Smooth muscle cell (in vitro differentiated cells): ENCODE measurements around the gene SLC25A13. TPM values are rescaled to one million over a fixed set of nuclear protein-coding genes. Genes with fewer than 3 reads are reported as not detected.
"Not testable (repeated sequence)": the region's sequence is repeated elsewhere in the genome, so short reads cannot be mapped to it uniquely, and the experiment has no call there.

Source experiments
- DNase-seq: peaks from one replicate; lab custom pipeline; 2025; ENCODE audit not compliant: unreplicated experiment; lab: John Stamatoyannopoulos, UW
- H2AFZ ChIP-seq: fragments of 200-600 bp; sonication (generic); 2 replicates; pipeline ENCODE4 v1.6.0; 2016; ENCODE audit warnings: antibody characterized with exemption, low read depth, mild to moderate bottlenecking
- H3F3A ChIP-seq: fragments of 200-600 bp; sonication (generic); 2 replicates; pipeline ENCODE4 v1.6.0; 2017; ENCODE audit warnings: antibody characterized with exemption, low read depth
- H3K27ac ChIP-seq: fragments of 200-600 bp; sonication (generic); 2 replicates; pipeline ENCODE4 v1.5.1; 2016; ENCODE audit warnings: low read depth, mild to moderate bottlenecking
- H3K27me3 ChIP-seq: fragments of 200-600 bp; sonication (generic); 2 replicates; pipeline ENCODE4 v1.6.1; 2016; ENCODE audit warnings: low read depth, mild to moderate bottlenecking
- H3K36me3 ChIP-seq: fragments of 200-600 bp; sonication (generic); 2 replicates; pipeline ENCODE4 v1.5.1; 2016; ENCODE audit warnings: low read depth
- H3K4me1 ChIP-seq: fragments of 200-600 bp; sonication (generic); 2 replicates; pipeline ENCODE4 v1.5.1; 2016; ENCODE audit warnings: low read depth
- H3K4me2 ChIP-seq: fragments of 200-600 bp; sonication (generic); 2 replicates; pipeline ENCODE4 v1.6.0; 2016; ENCODE audit warnings: mild to moderate bottlenecking
- H3K4me3 ChIP-seq: fragments of 200-600 bp; sonication (generic); 2 replicates; pipeline ENCODE4 v1.5.1; 2016; ENCODE audit warnings: mild to moderate bottlenecking
- H3K79me2 ChIP-seq: fragments of 200-600 bp; sonication (generic); 2 replicates; pipeline ENCODE4 v1.6.0; 2016; ENCODE audit warnings: low read depth, mild to moderate bottlenecking
- H3K9ac ChIP-seq: fragments of 200-600 bp; sonication (generic); 2 replicates; pipeline ENCODE4 v1.6.0; 2016; ENCODE audit warnings: low read depth
- H3K9me3 ChIP-seq: fragments of 200-600 bp; sonication (generic); replicated peaks from 2 replicates; pipeline ENCODE4 v1.5.1; 2016; ENCODE audit warnings: low read depth
- H4K20me1 ChIP-seq: fragments of 200-600 bp; sonication (generic); 2 replicates; pipeline ENCODE4 v1.6.0; 2016; ENCODE audit warnings: low read depth
- CTCF ChIP-seq: fragments of 200-600 bp; sonication (generic); IDR thresholded peaks from 2 replicates; pipeline ENCODE4 v1.5.1; 2017; ENCODE audit warnings: borderline replicate concordance, mild to moderate bottlenecking, antibody characterized with exemption; ENCODE audit not compliant: insufficient read depth, poor library complexity, severe bottlenecking
- WGBS: methylation state at CpG from one replicate; pipeline ENCODE4 v1.1.7; 2016; ENCODE audit warnings: low lambda C conversion rate; 5-methylcytosine and 5-hydroxymethylcytosine counted together
- polyA plus RNA-seq: library from polyadenylated mRNA; unstranded; fragments of >200 nt; fragmentation: Nextera tagmentation; extraction: Ambion mirVana; gene quantifications from 2 replicates; pipeline ENCODE4 v1.2.1, GENCODE V29; 2016
- total RNA-seq: library from RNA; depleted of rRNA; stranded (reverse); fragments of >200 nt; gene quantifications from 2 replicates; pipeline ENCODE4 v1.2.3, GENCODE V29; 2014

Gene SLC25A13
- total and polyA plus RNA-seq, 2 experiments from 2014 or later, result 28.0 to 48.2 TPM

- no peak overlapping the region for H3K9ac ChIP-seq
- no peaks in the 10 kb centered on the region for H3K27me3 ChIP-seq
- TF ChIP-seq CTCF, result no peak
- no peak overlapping the region for H3K4me3 ChIP-seq
- peaks cover 10% of the 10 kb centered on the region for H3F3A ChIP-seq
- H2AFZ ChIP-seq, result no peak overlapping the region
- DNase-seq, result no peak
- no peak overlapping the region for H3K4me2 ChIP-seq
- no peaks in the 10 kb centered on the region for H3K9me3 ChIP-seq
- peaks cover 5% of the 10 kb centered on the region for H3K4me1 ChIP-seq
- peaks cover 8% of the 10 kb centered on the region for H3K36me3 ChIP-seq
- H4K20me1 ChIP-seq, result peaks cover 33% of the 10 kb centered on the region
- no peak overlapping the region for H3K27ac ChIP-seq
- peaks cover 28% of the 10 kb centered on the region for H3K79me2 ChIP-seq
Observed at GRCh38 chr7:96297876-96298275, 24.0 kb downstream of the SLC25A13 start.

GRCh38 chr7:96297446-96297845, 24.5 kb downstream of the SLC25A13 start:
- not testable (repeated sequence) for H3K9me3 ChIP-seq, H2AFZ ChIP-seq, DNase-seq, H3K4me2 ChIP-seq, H3K4me1 ChIP-seq, H3K27me3 ChIP-seq, H3F3A ChIP-seq, H3K36me3 ChIP-seq, H3K27ac ChIP-seq, H3K9ac ChIP-seq, H3K4me3 ChIP-seq
- 96% methylated on average over 5 of the region's 5 CpGs for WGBS
- Histone ChIP-seq H3K79me2 (peaks cover 28% of the 10 kb centered on the region), H4K20me1 (peaks cover 29% of the 10 kb centered on the region)

- 93% methylated on average over 4 of the region's 4 CpGs for WGBS
- H3K27ac ChIP-seq, H2AFZ ChIP-seq, H3F3A ChIP-seq, DNase-seq, H3K9ac ChIP-seq, H3K27me3 ChIP-seq, H3K4me3 ChIP-seq, H3K4me1 ChIP-seq, H3K36me3 ChIP-seq, H3K9me3 ChIP-seq, H4K20me1 ChIP-seq, H3K4me2 ChIP-seq: not testable (repeated sequence)
- peaks cover 20% of the 10 kb centered on the region for H3K79me2 ChIP-seq
Observed at GRCh38 chr7:96293911-96294310, 28.0 kb downstream of the SLC25A13 start.

GRCh38 chr7:96287559-96287958, 34.3 kb downstream of the SLC25A13 start:
- Histone ChIP-seq H3F3A (no peaks in the 10 kb centered on the region), H3K9me3 (no peaks in the 10 kb centered on the region), H2AFZ (no peak overlapping the region), H4K20me1 (peaks cover 39% of the 10 kb centered on the region), H3K4me3 (no peak overlapping the region), H3K4me2 (no peak overlapping the region), H3K27me3 (no peaks in the 10 kb centered on the region), H3K9ac (no peak overlapping the region), H3K36me3 (no peaks in the 10 kb centered on the region), H3K4me1 (no peaks in the 10 kb centered on the region), H3K79me2 (peaks cover 15% of the 10 kb centered on the region), H3K27ac (no peak overlapping the region)
- WGBS, result 98% methylated on average over 4 of the region's 4 CpGs
- no peak for DNase-seq
- TF ChIP-seq CTCF, result no peak

GRCh38 chr7:96287132-96287531, 34.8 kb downstream of the SLC25A13 start:
- peaks cover 18% of the 10 kb centered on the region for H3K79me2 ChIP-seq
- no peaks in the 10 kb centered on the region for H3K4me1 ChIP-seq
- 97% methylated on average over 3 of the region's 3 CpGs for WGBS
- no peaks in the 10 kb centered on the region for H3K9me3 ChIP-seq
- TF ChIP-seq CTCF, result no peak
- DNase-seq, result no peak
- H3F3A ChIP-seq, result no peaks in the 10 kb centered on the region
- no peaks in the 10 kb centered on the region for H3K36me3 ChIP-seq
- peaks cover 42% of the 10 kb centered on the region for H4K20me1 ChIP-seq
- no peaks in the 10 kb centered on the region for H3K27me3 ChIP-seq
- no peak overlapping the region for H3K9ac ChIP-seq
- no peak overlapping the region for H3K4me2 ChIP-seq
- H3K4me3 ChIP-seq, result no peak overlapping the region
- no peak overlapping the region for H2AFZ ChIP-seq
- H3K27ac ChIP-seq, result no peak overlapping the region
